Testis (tissue), 3 donors: ENCODE results near the gene PARP4. TPM values are rescaled to one million over a fixed set of nuclear protein-coding genes. Genes with fewer than 3 reads are reported as not detected.

ENCODE experiments used
- DNase-seq: peaks from one replicate; pipeline ENCODE4 v3.0.0-alpha.2; 2019
- H3K27ac ChIP-seq, 2 donors: fragments of 200-600 bp; sonication (generic); one replicate each; pipeline ENCODE4 v1.5.1; 2019
- H3K27me3 ChIP-seq: fragments of 200-600 bp; sonication (generic); one replicate; pipeline ENCODE4 v1.5.1; 2019
- H3K36me3 ChIP-seq: fragments of 200-600 bp; sonication (generic); one replicate; pipeline ENCODE4 v1.5.1; 2017; ENCODE audit warnings: low read depth; ENCODE audit errors: missing control alignments
- H3K4me1 ChIP-seq: fragments of 200-600 bp; sonication (generic); one replicate; pipeline ENCODE4 v1.5.1; 2019
- H3K4me3 ChIP-seq, 2 donors: fragments of 200-600 bp; sonication (generic); one replicate each; pipeline ENCODE4 v1.5.1; 2017 to 2019
- H3K9me3 ChIP-seq: fragments of 200-600 bp; sonication (generic); one replicate; pipeline ENCODE4 v1.5.1; 2017
- CTCF ChIP-seq, 3 experiments: fragments of 450-650 bp in 2 of 3; fragments of 200-600 bp in 1 of 3; sonication (generic) in 1 of 3; IDR thresholded peaks; one replicate each; pipeline ENCODE4 v1.5.1; 2016 to 2019; ENCODE audit warnings: antibody characterized with exemption in 3 of 3, mild to moderate bottlenecking in 2 of 3, moderate library complexity in 1 of 3
- POLR2A ChIP-seq: fragments of 450-650 bp; IDR thresholded peaks from one replicate; pipeline ENCODE4 v1.6.1; 2017; ENCODE audit warnings: antibody characterized with exemption, mild to moderate bottlenecking, moderate library complexity
- WGBS, 2 donors: methylation state at CpG; one replicate each; pipeline ENCODE4 v1.1.5; 2018; 5-methylcytosine and 5-hydroxymethylcytosine counted together
- intact Hi-C: fragments of 100-400 bp; cut with DNase I; formaldehyde crosslinking; loops from one replicate; pipeline ENCODE4 v1.15.1; 2023; ENCODE audit warnings: low total_unique reads
- polyA plus RNA-seq: library from polyadenylated mRNA; stranded (reverse); fragments of 350-450 nt; fragmentation: Illumina TruSeq; extraction: RNeasy Lipid Tissue Mini Kit (QIAGEN cat#74804); gene quantifications from one replicate; pipeline ENCODE4 v1.2.3, GENCODE V29; 2014; ENCODE audit warnings: low read depth, low replicate concordance; ENCODE audit not compliant: insufficient read depth
- total RNA-seq, 2 donors: library from RNA; depleted of rRNA; stranded (reverse); fragments of >200 nt; gene quantifications; one replicate each; pipeline ENCODE4 v1.2.3, GENCODE V29; 2016

Gene PARP4
- total and polyA plus RNA-seq, 3 donors from 2014 or later = 21.3 to 43.6 (median 37.9) TPM

- Histone ChIP-seq H3K36me3 (no peaks in the 10 kb centered on the region), H3K9me3 (no peaks in the 10 kb centered on the region), H3K27ac (no peak overlapping the region), H3K4me3 (no peak overlapping the region), H3K27me3 (no peaks in the 10 kb centered on the region), H3K4me1 (no peaks in the 10 kb centered on the region)
- intact Hi-C loops = no loop called here
- 76 to 87% methylated on average over 4 of the region's 4 CpGs for WGBS, 2 donors
- TF ChIP-seq CTCF (IDR thresholded peaks at IDR 0.05) (no peak), POLR2A (no peak)
- no peak for DNase-seq
Observed at GRCh38 chr13:24528816-24529398, 16.3 kb upstream of the PARP4 start.

- no peak for TF ChIP-seq POLR2A
Observed at GRCh38 chr13:24527266-24527775, 14.7 kb upstream of the PARP4 start.

GRCh38 chr13:24520733-24521132 is 8.2 kb upstream of the PARP4 start:
- no peaks in the 10 kb centered on the region for H3K9me3 ChIP-seq
- no peak for DNase-seq
- H3K27ac ChIP-seq = no peak overlapping the region
- no peaks in the 10 kb centered on the region for H3K36me3 ChIP-seq
- no peaks in the 10 kb centered on the region for H3K4me1 ChIP-seq
- H3K4me3 ChIP-seq = no peak overlapping the region
- 83% methylated on average over 1 of the region's 1 CpG for WGBS, 2 donors
- TF ChIP-seq CTCF (IDR thresholded peaks at IDR 0.05) (no peak), POLR2A (no peak)
- H3K27me3 ChIP-seq = no peaks in the 10 kb centered on the region
- intact Hi-C loops = no loop called here

More at GRCh38 chr13:24527266-24527775, 14.7 kb upstream of the PARP4 start:
- Histone ChIP-seq H3K27me3 (no peaks in the 10 kb centered on the region), H3K27ac (no peak overlapping the region), H3K4me3 (no peak overlapping the region), H3K4me1 (no peaks in the 10 kb centered on the region), H3K9me3 (no peaks in the 10 kb centered on the region), H3K36me3 (no peaks in the 10 kb centered on the region)
- WGBS, 2 donors = 81 to 84% methylated on average over 6 of the region's 6 CpGs
- intact Hi-C loops = no loop called here
- no peak for DNase-seq

GRCh38 chr13:24516919-24517318 is 4.3 kb upstream of the PARP4 start:
- intact Hi-C loops = no loop called here
- no peak overlapping the region for H3K4me3 ChIP-seq
- no peaks in the 10 kb centered on the region for H3K36me3 ChIP-seq
- WGBS, 2 donors = 76 to 85% methylated on average over 6 of the region's 6 CpGs
- no peaks in the 10 kb centered on the region for H3K9me3 ChIP-seq
- no peak for DNase-seq
- H3K4me1 ChIP-seq = no peaks in the 10 kb centered on the region
- no peak overlapping the region for H3K27ac ChIP-seq
- H3K27me3 ChIP-seq = no peaks in the 10 kb centered on the region
- TF ChIP-seq POLR2A (no peak), CTCF (IDR thresholded peaks at IDR 0.05) (no peak)

- 0 to 1% methylated on average over 10 of the region's 10 CpGs for WGBS, 2 donors
- H3K9me3 ChIP-seq = no peaks in the 10 kb centered on the region
- H3K36me3 ChIP-seq = no peaks in the 10 kb centered on the region
- no peak for DNase-seq
- peak overlapping the region; percentile 77 to 85 for H3K27ac ChIP-seq
- H3K4me1 ChIP-seq = peaks cover 10% of the 10 kb centered on the region
- H3K4me3 ChIP-seq = peak overlapping the region; percentile 79 to 87
- intact Hi-C loops = no loop called here
- TF ChIP-seq CTCF (IDR thresholded peaks at IDR 0.05) (no peak), POLR2A (no peak)
- no peaks in the 10 kb centered on the region for H3K27me3 ChIP-seq
Observed at GRCh38 chr13:24512908-24513213, 283 bp upstream of the PARP4 start.
